ENCODE data around the gene NDUFS6.
A peak's percentile ranks its signal among the peaks of the same experiment; 100 is the strongest.
"Not testable (repeated sequence)": the region's sequence is repeated elsewhere in the genome, so short reads cannot be mapped to it uniquely, and the experiment has no call there.

Gene NDUFS6

GRCh38 chr5:1784197-1785050, 16.8 kb upstream of the NDUFS6 start:
- no peak for DNase-seq

GRCh38 chr5:1785062-1785461, 16.1 kb upstream of the NDUFS6 start:
- DNase-seq = no peak

- DNase-seq = no peak
Observed at GRCh38 chr5:1785984-1786383, 15.2 kb upstream of the NDUFS6 start.

- DNase-seq = no peak
Observed at GRCh38 chr5:1786621-1787471, 14.4 kb upstream of the NDUFS6 start.

GRCh38 chr5:1787472-1788047, 13.6 kb upstream of the NDUFS6 start:
- DNase-seq = no peak

- DNase-seq = no peak
Observed at GRCh38 chr5:1788200-1788599, 13.0 kb upstream of the NDUFS6 start.

DNA sequence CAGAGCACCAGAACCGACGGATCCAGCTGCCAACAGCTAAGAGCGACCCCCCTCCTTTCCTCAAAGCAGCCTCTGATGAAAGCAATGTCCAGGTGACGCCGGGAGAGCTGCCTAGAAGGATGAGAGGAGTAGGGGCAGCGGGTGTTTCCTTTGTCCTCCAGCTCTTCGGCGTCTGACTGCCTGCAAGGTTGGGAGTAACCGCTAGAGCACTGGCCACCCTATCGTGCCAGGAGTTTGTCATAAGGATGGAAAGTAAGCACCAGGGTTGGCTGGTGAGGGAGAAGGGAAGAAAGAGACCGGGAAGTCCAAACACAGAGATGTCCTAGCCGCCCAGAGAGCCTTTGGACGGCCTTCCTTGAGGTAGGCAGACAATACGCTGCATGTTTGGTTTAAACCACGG, 12.4 kb upstream of the NDUFS6 start:
- no peak for DNase-seq

DNA sequence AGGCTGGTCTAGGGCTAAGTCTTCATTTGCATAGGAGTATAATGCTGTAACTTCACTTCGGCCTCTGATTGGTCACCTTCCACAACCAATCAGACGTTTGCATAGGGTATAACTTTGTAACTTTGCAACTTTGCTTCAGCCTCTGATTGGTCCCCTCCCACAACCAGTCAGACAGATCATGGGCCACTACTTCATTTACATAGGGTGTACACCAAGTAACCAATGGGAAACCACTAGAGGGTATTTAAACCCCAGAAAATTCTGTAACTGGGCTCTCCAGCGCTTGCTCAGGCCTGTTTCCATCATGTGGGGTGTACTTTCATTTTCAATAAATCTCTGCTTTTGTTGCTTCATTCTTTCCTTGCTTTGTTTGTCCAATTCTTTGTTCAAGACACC, 11.8 kb upstream of the NDUFS6 start:
- peak in 1 of 3 donors; percentile 24 for DNase-seq

GRCh38 chr5:1789834-1790471, 11.3 kb upstream of the NDUFS6 start:
- no peak for DNase-seq

DNA sequence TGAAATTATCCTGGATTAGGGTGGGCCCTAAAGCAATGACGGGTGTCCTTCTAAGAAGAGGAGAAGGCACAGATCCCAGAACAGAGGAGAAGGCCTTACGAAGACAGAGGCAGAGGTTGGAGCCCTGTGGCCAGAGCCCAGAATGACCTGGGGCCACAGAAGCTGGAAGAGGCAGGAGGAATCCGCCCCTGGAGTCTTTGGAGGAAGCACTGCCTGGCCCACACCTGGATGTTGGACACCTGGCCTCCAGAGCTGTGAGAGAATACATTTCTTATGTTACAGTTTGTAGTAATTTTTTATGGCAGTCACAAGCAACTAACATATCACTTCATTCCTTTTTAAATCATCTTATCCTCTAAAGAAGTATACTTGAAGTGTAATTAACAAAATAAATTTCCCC, 10.0 kb upstream of the NDUFS6 start:
- no peak for DNase-seq

- peak; percentile 33 to 45 (median 36) for DNase-seq
Observed at GRCh38 chr5:1792842-1793266, 8.4 kb upstream of the NDUFS6 start.

DNA sequence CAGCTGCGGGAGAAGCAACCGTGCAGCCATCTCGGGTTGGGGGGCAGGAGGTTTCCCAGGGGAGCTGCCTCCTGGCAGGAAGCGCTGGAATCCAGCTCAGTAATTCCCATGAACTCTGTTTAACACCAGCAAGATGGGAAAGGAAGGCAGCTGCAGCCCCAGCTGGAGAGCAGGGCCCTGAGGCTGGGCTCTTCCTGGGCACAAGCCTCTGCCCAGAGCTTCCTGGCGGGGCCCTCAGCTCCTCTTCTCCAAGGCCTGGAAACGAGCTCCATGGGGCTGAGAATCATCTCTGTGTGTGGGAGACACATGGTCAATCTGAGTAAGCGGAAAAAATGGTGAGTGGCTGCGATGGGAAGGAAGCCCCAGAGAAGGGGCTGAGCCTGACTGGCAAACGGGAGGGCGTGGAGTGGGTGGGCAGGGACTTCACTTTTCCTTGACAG, 7.9 kb upstream of the NDUFS6 start:
- DNase-seq = peak; percentile 53 to 71 (median 70)

DNA sequence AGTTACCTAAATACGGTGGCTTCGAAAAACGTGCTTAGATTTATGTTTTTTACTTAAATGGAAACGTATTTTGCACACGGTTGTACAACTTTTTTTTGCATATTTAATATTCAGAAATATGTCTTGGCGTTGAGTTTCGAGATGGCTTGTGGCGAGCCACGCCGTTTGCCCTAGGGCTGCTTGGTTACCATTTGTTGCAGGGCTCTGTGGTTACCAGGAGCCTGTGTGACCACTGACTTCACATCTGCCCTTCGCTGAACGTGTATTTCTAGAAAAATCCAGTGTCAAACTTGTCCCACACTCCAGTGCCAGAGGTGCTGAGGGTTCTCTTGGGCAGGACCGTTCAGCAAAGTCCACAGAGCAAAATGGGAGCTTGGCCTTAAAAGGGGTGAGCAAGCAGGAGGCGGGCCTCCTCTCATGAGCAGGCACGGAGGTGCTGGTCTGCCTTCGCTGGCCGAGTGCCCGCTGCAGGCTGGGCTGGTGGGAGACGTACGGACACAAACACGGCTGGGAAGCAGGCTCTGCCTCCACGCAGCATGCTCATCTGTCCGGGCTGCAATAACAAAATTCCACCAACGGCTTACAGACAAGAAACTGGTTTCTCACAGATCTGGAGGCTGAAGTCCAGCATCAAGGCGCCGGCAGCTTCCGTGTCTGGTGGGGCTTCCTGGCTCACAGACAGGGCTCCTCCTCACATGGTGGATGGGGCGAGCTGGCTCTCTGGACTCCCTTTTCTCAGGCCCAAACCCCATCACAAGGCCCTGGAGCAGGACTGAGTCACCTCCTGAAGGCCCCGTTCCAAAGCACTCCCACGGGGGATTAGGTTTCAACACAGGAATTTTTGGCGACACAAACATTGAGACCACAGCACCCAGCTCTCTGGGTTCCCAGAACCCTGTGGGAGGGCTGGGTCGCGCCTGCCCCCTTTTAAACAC, 7.0 kb upstream of the NDUFS6 start:
- peak; percentile 32 to 53 (median 46) for DNase-seq

GRCh38 chr5:1794901-1795290, 6.3 kb upstream of the NDUFS6 start:
- DNase-seq = no peak

DNA sequence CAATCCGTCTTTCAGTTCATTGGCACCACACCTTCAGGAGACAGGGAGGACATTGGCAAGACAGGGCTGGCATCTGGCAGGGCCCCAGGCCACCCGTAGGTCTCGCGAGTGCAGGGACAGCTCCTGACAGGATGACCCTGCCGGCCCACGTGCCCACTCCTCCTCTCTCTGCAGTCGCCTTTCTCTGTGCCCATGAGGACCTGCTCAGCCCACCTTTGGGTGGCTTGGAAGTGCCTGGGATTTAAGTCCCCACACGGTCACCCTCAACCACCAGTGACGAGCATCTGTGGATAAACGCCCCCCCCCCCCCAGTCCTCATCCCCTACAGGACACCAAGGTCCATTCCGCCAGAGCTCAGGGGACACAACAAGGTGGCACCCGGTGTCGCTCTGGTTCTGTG, 5.7 kb upstream of the NDUFS6 start:
- no peak for DNase-seq

DNA sequence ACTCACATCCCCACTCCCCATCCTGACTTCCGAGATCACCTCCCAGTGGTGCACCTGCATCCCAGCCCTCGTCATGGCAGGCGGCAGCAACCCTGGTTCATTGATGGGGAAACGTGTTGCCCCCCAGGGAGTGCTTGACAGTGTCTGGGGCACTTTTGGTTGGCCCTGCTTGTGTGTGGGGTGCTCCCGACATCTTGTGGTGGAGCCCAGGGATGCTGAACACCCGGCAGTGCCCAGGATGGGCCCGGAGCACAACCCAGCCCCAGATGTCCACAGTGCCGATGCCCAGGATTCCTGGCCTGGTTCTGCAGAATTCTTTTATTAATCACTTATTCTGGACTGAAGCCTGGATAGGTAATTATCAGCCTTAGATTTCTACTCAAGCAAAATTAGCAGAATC, 5.3 kb upstream of the NDUFS6 start:
- DNase-seq = no peak

DNA sequence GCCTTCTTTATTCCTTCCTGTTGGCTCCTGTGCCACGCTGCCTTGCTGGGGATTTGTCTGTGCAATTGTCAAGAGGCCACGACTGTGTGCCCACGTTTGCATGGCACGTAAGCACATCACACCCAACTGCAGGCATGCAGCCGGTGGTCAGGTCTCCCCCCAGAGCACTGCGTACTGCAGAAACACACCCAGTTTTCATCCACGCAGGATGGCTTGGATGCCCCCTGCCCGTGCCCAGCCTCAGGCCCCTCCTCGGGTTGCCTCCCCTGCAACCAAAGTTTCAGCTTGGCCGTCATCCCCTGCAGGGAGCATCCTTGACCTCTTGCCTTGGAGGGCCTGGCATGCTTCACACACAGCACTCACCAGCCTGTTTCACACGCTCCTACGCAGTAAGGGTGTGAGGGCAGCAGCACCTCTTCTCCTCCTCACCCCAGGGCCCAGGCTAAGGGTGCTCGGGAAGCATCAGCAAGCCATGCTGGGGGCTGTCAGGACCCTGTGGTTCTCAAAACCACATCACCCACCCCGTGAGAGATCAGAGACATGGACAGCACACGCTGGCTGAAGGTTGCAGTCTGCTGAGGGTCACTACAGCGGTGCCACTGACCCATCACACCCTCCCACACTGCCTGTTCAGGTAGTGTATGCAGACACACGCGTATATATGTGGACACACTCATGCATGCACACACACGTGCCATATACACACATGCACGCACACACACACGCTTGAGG, 4.7 kb upstream of the NDUFS6 start:
- DNase-seq = no peak

DNA sequence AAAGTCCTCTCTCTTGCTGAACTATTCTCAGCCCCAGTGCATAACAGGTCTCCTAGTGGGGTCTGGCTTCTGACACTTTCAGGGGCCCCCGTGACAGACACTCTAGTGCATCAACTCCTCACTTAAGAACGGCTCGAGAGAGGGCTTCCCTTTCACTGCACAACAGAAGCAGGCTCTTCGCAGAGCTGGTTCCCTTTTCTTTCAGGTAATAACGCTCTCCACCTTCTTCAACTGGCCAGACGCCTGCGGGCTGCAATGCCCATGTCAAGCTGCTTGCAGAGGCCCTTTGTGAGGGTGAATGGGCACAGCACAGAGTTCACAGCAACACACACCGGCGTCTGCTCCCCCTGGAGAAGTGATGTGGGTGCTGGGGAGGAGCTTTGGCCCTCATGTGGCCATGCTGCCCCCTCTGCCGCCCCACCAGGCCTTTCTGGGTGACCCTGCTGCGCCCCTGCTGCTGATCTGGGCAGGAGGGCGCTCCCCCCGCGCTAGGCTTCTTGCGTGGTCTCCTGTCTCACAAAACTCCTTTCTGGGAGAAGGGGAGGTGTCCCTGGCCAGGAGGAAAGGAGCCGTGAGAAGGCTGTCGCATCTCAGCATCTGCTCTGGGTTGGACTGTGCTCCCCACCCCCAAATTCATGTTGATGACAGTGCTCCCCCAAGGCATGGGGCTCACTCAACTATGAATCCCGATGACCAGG, 4.0 kb upstream of the NDUFS6 start:
- no peak for DNase-seq

DNA sequence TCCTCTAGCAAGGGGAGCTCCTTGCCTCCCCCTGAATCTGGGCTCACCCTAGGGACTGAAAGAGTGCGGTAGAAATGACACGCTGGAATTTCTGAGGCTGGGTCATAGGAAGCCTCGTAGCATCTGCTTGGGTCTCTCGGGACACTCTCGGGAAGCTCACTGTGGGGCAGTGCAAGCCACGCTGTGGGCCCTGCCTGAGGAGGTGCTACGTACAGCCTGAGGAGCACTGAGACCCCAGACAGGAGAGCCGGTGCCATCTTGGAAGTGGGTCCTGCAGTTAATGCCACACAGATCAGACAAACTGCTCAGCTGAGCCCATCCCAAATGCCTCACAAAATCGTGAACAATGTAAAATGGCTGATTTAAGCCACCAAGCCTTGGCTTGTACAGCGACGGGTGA, 3.4 kb upstream of the NDUFS6 start:
- DNase-seq = no peak

GRCh38 chr5:1798589-1798988, 2.6 kb upstream of the NDUFS6 start:
- not testable (repeated sequence) for DNase-seq

Data from suppressor macrophage treated with lipopolysaccharide for 1 hour (primary cell).